ENCODE data around the gene CDH11. TPM values are rescaled to one million over a fixed set of nuclear protein-coding genes. Genes with fewer than 3 reads are reported as not detected.

CDH11 gene
- total RNA-seq, 3 donors from 2014 or later, result 41.8 to 70.0 (median 52.8) TPM

- H3K36me3 ChIP-seq, result no peaks in the 10 kb centered on the region
- peaks cover 0 to 33% of the 10 kb centered on the region in 2 donors for H3K27me3 ChIP-seq
- TF ChIP-seq POLR2AphosphoS5 (IDR thresholded peaks at IDR 0.05) (no peak), CTCF (IDR thresholded peaks at IDR 0.05) (no peak), POLR2A (IDR thresholded peaks at IDR 0.05) (no peak)
- H3K4me3 ChIP-seq, result peak overlapping the region in 2 of 3 donors; percentile 70 to 89
- H3K4me1 ChIP-seq, result peaks cover 0 to 3% of the 10 kb centered on the region in 2 donors
- peak overlapping the region; percentile 90 to 96 for H3K27ac ChIP-seq
- no peak for DNase-seq (ENCODE audit: low spot score in 2 of 2)
- intact Hi-C loops (cut with DNase I; ENCODE audit: low total_unique reads), result loop anchor here (10.0 kb wide), 1 partner anchor 940 kb away; no protein-coding TSS in a partner anchor
- no peaks in the 10 kb centered on the region for H3K9me3 ChIP-seq
Observed at GRCh38 chr16:65124596-65124995, 2.7 kb upstream of the CDH11 start.

DNA sequence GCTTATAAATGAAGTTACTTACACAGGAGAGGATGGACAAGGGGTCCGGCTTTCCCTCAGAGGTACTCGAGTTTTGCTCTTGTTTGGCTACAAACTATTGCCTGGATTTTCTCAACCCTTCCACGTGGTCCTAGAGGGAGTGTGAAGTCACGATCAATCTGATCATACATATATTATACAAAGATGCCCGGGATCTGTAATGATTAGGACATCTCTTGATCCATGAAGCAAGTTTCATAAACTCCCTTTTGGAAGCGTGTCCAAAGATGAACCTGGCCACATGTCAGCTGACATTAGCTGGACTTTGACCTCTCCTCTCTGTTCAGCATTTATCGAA is 2.3 kb upstream of the CDH11 start:
- no peak for DNase-seq (ENCODE audit: low spot score in 2 of 2)
- Histone ChIP-seq H3K27me3 (peaks cover 0 to 33% of the 10 kb centered on the region in 2 donors), H3K27ac (peak overlapping the region; percentile 90 to 96), H3K36me3 (no peaks in the 10 kb centered on the region), H3K9me3 (no peaks in the 10 kb centered on the region), H3K4me3 (peak overlapping the region; percentile 70 to 89 (median 71)), H3K4me1 (peaks cover 0 to 3% of the 10 kb centered on the region in 2 donors)
- intact Hi-C loops (cut with DNase I; ENCODE audit: low total_unique reads), result loop anchor here (10.0 kb wide), 1 partner anchor 941 kb away; no protein-coding TSS in a partner anchor
- TF ChIP-seq POLR2A (IDR thresholded peaks at IDR 0.05), result no peak
- no peak for TF ChIP-seq POLR2AphosphoS5 (IDR thresholded peaks at IDR 0.05)
- TF ChIP-seq CTCF (IDR thresholded peaks at IDR 0.05), result no peak

- Histone ChIP-seq H3K36me3 (no peaks in the 10 kb centered on the region), H3K27me3 (peaks cover 0 to 33% of the 10 kb centered on the region in 2 donors), H3K27ac (peak overlapping the region; percentile 90 to 96), H3K4me1 (peaks cover 0 to 3% of the 10 kb centered on the region in 2 donors), H3K9me3 (no peaks in the 10 kb centered on the region), H3K4me3 (peak overlapping the region; percentile 70 to 89 (median 71))
- no peak for TF ChIP-seq CTCF (IDR thresholded peaks at IDR 0.05)
- TF ChIP-seq POLR2A (IDR thresholded peaks at IDR 0.05), result no peak
- no peak for TF ChIP-seq POLR2AphosphoS5 (IDR thresholded peaks at IDR 0.05)
- DNase-seq (ENCODE audit: low spot score in 2 of 2), result peak in 1 of 2 donors; percentile 21
- intact Hi-C loops (cut with DNase I; ENCODE audit: low total_unique reads), result loop anchor here (10.0 kb wide), 1 partner anchor 941 kb away; no protein-coding TSS in a partner anchor
Observed at GRCh38 chr16:65123396-65124211, 1.7 kb upstream of the CDH11 start.

DNA sequence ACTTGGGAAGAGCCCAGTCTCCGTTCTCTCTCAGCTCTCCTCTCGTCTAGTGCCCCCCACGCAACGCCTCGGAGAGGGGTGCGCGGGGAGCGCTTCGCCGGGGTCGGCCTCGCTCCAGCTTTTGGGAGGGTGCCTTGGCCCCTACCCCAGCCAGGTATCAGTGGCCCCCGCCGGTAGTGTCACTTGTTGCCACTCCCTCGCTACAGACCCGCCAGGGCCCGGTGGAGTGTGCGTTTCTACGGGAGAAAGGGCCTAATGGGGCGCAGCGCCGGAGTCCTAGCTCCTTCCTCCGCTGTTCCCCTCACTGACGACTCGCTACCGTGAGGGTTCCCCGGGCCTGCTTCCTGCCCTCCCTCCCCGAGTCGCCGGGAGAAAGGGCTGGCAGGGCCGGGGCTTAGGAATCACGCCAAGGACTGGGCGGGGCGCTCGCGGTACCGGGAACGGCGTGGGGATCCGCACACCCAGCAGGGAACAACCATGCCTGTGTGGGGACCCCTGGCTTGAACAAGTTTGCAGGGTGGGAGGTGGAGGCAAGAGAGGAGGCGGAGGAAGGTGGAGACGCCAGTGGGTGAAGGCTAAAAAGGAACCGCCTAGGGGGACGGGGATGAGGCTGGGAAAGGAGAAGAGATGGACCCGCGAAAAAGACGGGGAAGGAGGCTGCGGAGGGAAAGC is 997 bp upstream of the CDH11 start:
- no peaks in the 10 kb centered on the region for H3K9me3 ChIP-seq
- H3K27ac ChIP-seq, result peak overlapping the region; percentile 90 to 96
- peak in 1 of 2 donors; percentile 56 for DNase-seq (ENCODE audit: low spot score in 2 of 2)
- peak overlapping the region; percentile 70 to 89 (median 71) for H3K4me3 ChIP-seq
- H3K27me3 ChIP-seq, result peaks cover 0 to 33% of the 10 kb centered on the region in 2 donors
- H3K36me3 ChIP-seq, result no peaks in the 10 kb centered on the region
- intact Hi-C loops (cut with DNase I; ENCODE audit: low total_unique reads), result loop anchor here (10.0 kb wide), 1 partner anchor 942 kb away; no protein-coding TSS in a partner anchor
- TF ChIP-seq POLR2A (IDR thresholded peaks at IDR 0.05), result peak; percentile 61
- TF ChIP-seq POLR2AphosphoS5 (IDR thresholded peaks at IDR 0.05), result peak; percentile 51 to 74 (median 58)
- no peak for TF ChIP-seq CTCF (IDR thresholded peaks at IDR 0.05)
- peaks cover 0 to 3% of the 10 kb centered on the region in 2 donors for H3K4me1 ChIP-seq

All from breast epithelium (tissue), 4 donors.